HepG2 (cell line): ENCODE data around the gene GNL2. TPM values are rescaled to one million over a fixed set of nuclear protein-coding genes. Genes with fewer than 3 reads are reported as not detected.

Source experiments
- ATAC-seq: fragments of 200-7000 bp; cut with Tn5 transposase; 3 replicates; pipeline ENCODE4 v1.9.1; 2020; ENCODE audit warnings: mild to moderate bottlenecking, moderate library complexity
- BruUV-seq: library from RNA; stranded (reverse); fragments of 400-500 nt; replicated peaks from 2 replicates; lab custom pipeline; 2021; lab: Mats Ljungman, UMichigan
- CTCF ChIA-PET: fragments of 300-600 bp; formaldehyde crosslinking; extraction: SDS; loops from one replicate; lab custom pipeline; 2021; ENCODE audit warnings: low total read pairs, inconsistent platforms, low intra/inter-chr PET ratio; lab: Yijun Ruan, JAX
- POLR2A ChIA-PET: fragments of 350-600 bp; sonication (Branson Sonifier 250); formaldehyde crosslinking; loops from one replicate; lab custom pipeline; 2020; ENCODE audit warnings: antibody characterized with exemption, inconsistent platforms; lab: Yijun Ruan, JAX
- DNase-seq: peaks from one replicate; pipeline ENCODE4 v3.0.0-alpha.2; 2015; ENCODE audit warnings: low spot score
- FAIRE-seq: peaks from 3 replicates; lab custom pipeline; 2011; peaks lifted over from hg19 to GRCh38; lab: Jason Lieb, UNC
- H2AFZ ChIP-seq: one replicate; pipeline ENCODE4 v1.6.1; 2011; ENCODE audit warnings: low read length, inconsistent platforms
- H3K27ac ChIP-seq: fragments of 300-600 bp; 3 replicates; pipeline ENCODE4 v1.8.0; 2011; ENCODE audit warnings: mixed run types, mild to moderate bottlenecking, mixed read lengths, low read length, inconsistent platforms; ENCODE audit not compliant: insufficient read depth; ENCODE audit errors: extremely low read length
- H3K27me3 ChIP-seq, 2 experiments: fragments of 200-600 bp in 1 of 2; 2 replicates in 1 of 2; 3 replicates in 1 of 2; pipeline versions ENCODE4 v1.6.0 to v1.8.0; 2011; ENCODE audit warnings: low read length in 2 of 2, mild to moderate bottlenecking in 2 of 2, moderate library complexity in 2 of 2, inconsistent platforms in 1 of 2; ENCODE audit not compliant: insufficient read depth in 2 of 2, control insufficient read depth in 1 of 2
- H3K36me3 ChIP-seq, 2 experiments: fragments of 200-600 bp in 1 of 2; replicated peaks in 1 of 2; 2 replicates in 1 of 2; 3 replicates in 1 of 2; pipeline versions ENCODE4 v1.5.1 to v1.8.0; 2011; ENCODE audit warnings: low read length in 2 of 2, inconsistent platforms in 1 of 2; ENCODE audit not compliant: insufficient read depth in 2 of 2, control insufficient read depth in 1 of 2
- H3K4me1 ChIP-seq: 2 replicates; pipeline ENCODE4 v1.5.1; 2012; ENCODE audit warnings: low read length, inconsistent platforms; ENCODE audit not compliant: insufficient read depth
- H3K4me2 ChIP-seq: 2 replicates; pipeline ENCODE4 v1.6.0; 2011; ENCODE audit warnings: low read depth, low read length, inconsistent platforms
- H3K4me3 ChIP-seq, 3 experiments: fragments of 200-600 bp in 1 of 3; sonication (generic), shearing (Covaris generic) in 1 of 3; replicated peaks in 1 of 3; 2 replicates each; pipeline ENCODE4 v1.5.1; 2011 to 2016; ENCODE audit warnings: low read length in 3 of 3, inconsistent platforms in 2 of 3, low read depth in 2 of 3, mild to moderate bottlenecking in 2 of 3, control low read depth in 1 of 3, mixed read lengths in 1 of 3; ENCODE audit not compliant: insufficient read depth in 1 of 3
- H3K79me2 ChIP-seq: one replicate; pipeline ENCODE4 v1.6.1; 2011; ENCODE audit warnings: low read length, inconsistent platforms; ENCODE audit not compliant: insufficient read depth
- H3K9ac ChIP-seq: 2 replicates; pipeline ENCODE4 v1.6.0; 2011; ENCODE audit warnings: mild to moderate bottlenecking, low read depth, low read length, inconsistent platforms; ENCODE audit not compliant: insufficient read depth
- H3K9me3 ChIP-seq: 2 replicates; pipeline ENCODE4 v1.5.1; 2012; ENCODE audit warnings: mild to moderate bottlenecking, low read length
- H4K20me1 ChIP-seq: 2 replicates; pipeline ENCODE4 v1.6.0; 2011; ENCODE audit warnings: inconsistent platforms, mild to moderate bottlenecking, low read length, moderate library complexity; ENCODE audit not compliant: insufficient read depth
- ARNTL ChIP-seq: sonication (generic); formaldehyde crosslinking; IDR thresholded peaks from 2 replicates; pipeline ENCODE4 v1.4.0; 2020; ENCODE audit warnings: mild to moderate bottlenecking, missing genetic modification reagents
- ATF1 ChIP-seq: IDR thresholded peaks from 2 replicates; pipeline ENCODE4 v1.6.1; 2016; ENCODE audit warnings: mild to moderate bottlenecking, control low read depth
- DNMT1 ChIP-seq: sonication (generic); formaldehyde crosslinking; IDR thresholded peaks from 2 replicates; pipeline ENCODE4 v1.5.1; 2020; ENCODE audit warnings: mild to moderate bottlenecking, missing genetic modification reagents
- EHMT2 ChIP-seq: fragments of 200-600 bp; sonication (generic); IDR thresholded peaks from 2 replicates; pipeline ENCODE4 v1.7.0; 2017; ENCODE audit warnings: antibody characterized with exemption, low read depth, low read length, borderline replicate concordance
- MAZ ChIP-seq, 2 experiments: sonication (generic) in 1 of 2; formaldehyde crosslinking in 1 of 2; IDR thresholded peaks; 2 replicates each; pipeline versions ENCODE4 v1.5.0 to v1.6.1; 2012 to 2020; ENCODE audit warnings: low read depth in 2 of 2, mild to moderate bottlenecking in 2 of 2, borderline replicate concordance in 1 of 2, improper control_type of control experiment in 1 of 2, low read length in 1 of 2, missing genetic modification reagents in 1 of 2, moderate library complexity in 1 of 2
- NFATC3 ChIP-seq: sonication (generic); formaldehyde crosslinking; IDR thresholded peaks from 2 replicates; pipeline ENCODE4 v1.5.1; 2020; ENCODE audit warnings: mild to moderate bottlenecking, missing genetic modification reagents
- POLR2AphosphoS5 ChIP-seq: IDR thresholded peaks from 2 replicates; pipeline ENCODE4 v1.6.1; 2012; ENCODE audit warnings: low read depth, low read length
- RAD51 ChIP-seq: fragments of 450-650 bp; IDR thresholded peaks from 2 replicates; pipeline ENCODE4 v1.6.1; 2016; ENCODE audit warnings: borderline replicate concordance
- RFX3 ChIP-seq: IDR thresholded peaks from 2 replicates; pipeline ENCODE4 v1.6.1; 2016; ENCODE audit warnings: missing biosample characterization, missing genetic modification reagents
- STAG1 ChIP-seq: sonication (generic); formaldehyde crosslinking; IDR thresholded peaks from 2 replicates; pipeline ENCODE4 v1.4.0; 2020; ENCODE audit warnings: missing genetic modification reagents
- ZFYVE20 ChIP-seq: sonication (generic); formaldehyde crosslinking; IDR thresholded peaks from 2 replicates; pipeline ENCODE4 v1.8.0; 2023; ENCODE audit warnings: low read depth, mild to moderate bottlenecking, moderate library complexity, missing genetic modification reagents, borderline replicate concordance
- ZNF136 ChIP-seq: sonication (generic); formaldehyde crosslinking; IDR thresholded peaks from 2 replicates; pipeline ENCODE4 v1.8.1; 2022; ENCODE audit warnings: low read depth, mild to moderate bottlenecking, moderate library complexity, missing genetic modification reagents
- ZNF225 ChIP-seq: sonication (generic); formaldehyde crosslinking; IDR thresholded peaks from 2 replicates; pipeline ENCODE4 v1.4.0; 2020; ENCODE audit warnings: mild to moderate bottlenecking, missing genetic modification reagents
- ZNF354B ChIP-seq: sonication (generic); formaldehyde crosslinking; IDR thresholded peaks from 2 replicates; pipeline ENCODE4 v1.8.0; 2022; ENCODE audit warnings: mild to moderate bottlenecking, missing genetic modification reagents
- ZNF678 ChIP-seq: sonication (generic); formaldehyde crosslinking; IDR thresholded peaks from 2 replicates; pipeline ENCODE4 v1.4.0; 2020; ENCODE audit warnings: mild to moderate bottlenecking, missing genetic modification reagents
- ZNF816 ChIP-seq: sonication (generic); formaldehyde crosslinking; IDR thresholded peaks from 2 replicates; pipeline ENCODE4 v1.8.0; 2022; ENCODE audit warnings: missing genetic modification reagents, mild to moderate bottlenecking, borderline replicate concordance
- WGBS: methylation state at CpG from one replicate; pipeline ENCODE4 v1.1.6; 2017; ENCODE audit warnings: low lambda C conversion rate; 5-methylcytosine and 5-hydroxymethylcytosine counted together
- in situ Hi-C: cut with HindIII; loops from 2 replicates; pipeline ENCODE4 v1.10.0; 2017; ENCODE audit warnings: low pct_unique_long_range_greater_than_20kb; ENCODE audit not compliant: extremely low pct_ligation_motif_present
- intact Hi-C: fragments of 100-400 bp; cut with micrococcal nuclease; formaldehyde crosslinking; loops from one replicate; pipeline ENCODE4 v1.10.0; 2022; ENCODE audit not compliant: unreplicated experiment
- polyA plus RNA-seq, 8 experiments: library from polyadenylated mRNA; depleted of rRNA in 3 of 8; stranded (reverse) in 7 of 8; unstranded in 1 of 8; fragments of >200 nt; fragmentation: Illumina TruSeq in 4 of 8; extraction: Trizol in 4 of 8; gene quantifications; 2 replicates each; pipeline versions ENCODE4 v1.2.1 to v1.2.3, GENCODE V29; 2011 to 2016; ENCODE audit warnings: low read depth in 4 of 8, missing spikeins in 1 of 8, mixed read lengths in 1 of 8; ENCODE audit not compliant: insufficient read depth in 1 of 8
- total RNA-seq, 5 experiments: library from RNA; depleted of rRNA; stranded (reverse); fragments of >200 nt; fragmentation: Illumina TruSeq; extraction: Trizol; gene quantifications; 2 replicates each; pipeline ENCODE4 v1.2.3, GENCODE V29; 2016; ENCODE audit warnings: low read depth in 1 of 5
- TF ChIP-seq, protein P1 (sequence below): sonication (generic); formaldehyde crosslinking; conservative IDR thresholded peaks from 2 replicates; pipeline ENCODE4 v1.8.0; 2022; ENCODE audit warnings: low read depth, missing genetic modification reagents
- TF ChIP-seq, protein P2 (sequence below): sonication (generic); formaldehyde crosslinking; IDR thresholded peaks from 2 replicates; pipeline ENCODE4 v1.4.0; 2020; ENCODE audit warnings: missing genetic modification reagents
- TF ChIP-seq, protein P3 (sequence below): sonication (generic); formaldehyde crosslinking; conservative IDR thresholded peaks from 2 replicates; pipeline ENCODE4 v1.8.1; 2023; ENCODE audit warnings: missing genetic modification reagents
- TF ChIP-seq, protein P4 (sequence below): sonication (generic); formaldehyde crosslinking; IDR thresholded peaks from 2 replicates; pipeline ENCODE4 v1.5.0; 2020; ENCODE audit warnings: missing genetic modification reagents, mild to moderate bottlenecking, borderline replicate concordance

GNL2 gene
- total and polyA plus RNA-seq, 2 of the 13 experiments (the other 11 are each of a cell fraction or from before 2014, with no cell fraction given) = 32.1 to 72.1 TPM

DNA sequence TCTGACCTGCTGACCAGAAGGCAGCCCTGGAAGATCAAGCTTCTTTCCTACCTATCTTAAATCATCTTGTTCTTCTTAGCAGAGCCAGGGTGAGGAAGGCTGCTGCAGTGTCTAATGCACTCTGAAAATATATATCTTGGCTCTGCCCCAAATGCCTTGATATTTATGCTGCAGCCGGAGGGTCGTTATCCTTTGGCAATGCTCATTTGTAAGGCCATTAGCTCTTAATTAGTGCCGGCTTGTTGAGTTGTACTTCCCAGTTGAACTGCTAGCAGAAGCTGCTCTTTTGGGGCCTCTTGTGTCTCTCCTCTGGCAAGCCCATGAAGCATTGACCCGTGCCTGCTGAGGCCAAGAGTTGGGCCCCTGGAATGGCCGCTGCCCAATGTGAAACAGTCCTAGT, 4.2 kb upstream of the GNL2 start:
- 40% methylated on average over 5 of the region's 5 CpGs for WGBS
- Histone ChIP-seq H3K4me2 (no peak overlapping the region), H3K9me3 (no peaks in the 10 kb centered on the region), H3K9ac (no peak overlapping the region), H4K20me1 (no peaks in the 10 kb centered on the region), H3K27ac (no peak overlapping the region), H3K4me1 (peaks cover 10% of the 10 kb centered on the region), H3K4me3 (no peak overlapping the region), H3K27me3 (peaks cover 4 to 52% of the 10 kb centered on the region in 2 experiments; a peak in 3 of 5 replicates), H3K79me2 (peaks cover 8% of the 10 kb centered on the region), H2AFZ (no peak overlapping the region), H3K36me3 (no peaks in the 10 kb centered on the region)
- ChIA-PET CTCF (no interaction called here), POLR2A (no interaction called here)
- intact Hi-C loops (no loop called here), in situ Hi-C loops (no loop called here)
- no peak for DNase-seq
- TF ChIP-seq RAD51 (no peak), ZNF136 (CRISPR knock-in tag) (no peak), STAG1 (CRISPR knock-in tag) (no peak), DNMT1 (CRISPR knock-in tag) (no peak), ZNF354B (CRISPR knock-in tag) (no peak), EHMT2 (no peak), ZNF816 (CRISPR knock-in tag) (no peak), ATF1 (no peak), ZNF225 (no peak), ZFYVE20 (CRISPR knock-in tag) (no peak), ARNTL (CRISPR knock-in tag) (no peak), NFATC3 (CRISPR knock-in tag) (no peak), POLR2AphosphoS5 (no peak), RFX3 (CRISPR knock-in tag) (no peak), MAZ (IDR thresholded peaks at IDR 0.05; ENCODE audit: borderline replicate concordance, low read depth, low read length) (no peak), MAZ (CRISPR knock-in tag; IDR thresholded peaks at IDR 0.05; ENCODE audit: low read depth) (no peak), ZNF678 (CRISPR knock-in tag) (no peak)
- TF ChIP-seq, protein P1, sequence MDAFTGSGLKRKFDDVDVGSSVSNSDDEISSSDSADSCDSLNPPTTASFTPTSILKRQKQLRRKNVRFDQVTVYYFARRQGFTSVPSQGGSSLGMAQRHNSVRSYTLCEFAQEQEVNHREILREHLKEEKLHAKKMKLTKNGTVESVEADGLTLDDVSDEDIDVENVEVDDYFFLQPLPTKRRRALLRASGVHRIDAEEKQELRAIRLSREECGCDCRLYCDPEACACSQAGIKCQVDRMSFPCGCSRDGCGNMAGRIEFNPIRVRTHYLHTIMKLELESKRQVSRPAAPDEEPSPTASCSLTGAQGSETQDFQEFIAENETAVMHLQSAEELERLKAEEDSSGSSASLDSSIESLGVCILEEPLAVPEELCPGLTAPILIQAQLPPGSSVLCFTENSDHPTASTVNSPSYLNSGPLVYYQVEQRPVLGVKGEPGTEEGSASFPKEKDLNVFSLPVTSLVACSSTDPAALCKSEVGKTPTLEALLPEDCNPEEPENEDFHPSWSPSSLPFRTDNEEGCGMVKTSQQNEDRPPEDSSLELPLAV (CRISPR knock-in tag) = no peak
- TF ChIP-seq, protein P2, sequence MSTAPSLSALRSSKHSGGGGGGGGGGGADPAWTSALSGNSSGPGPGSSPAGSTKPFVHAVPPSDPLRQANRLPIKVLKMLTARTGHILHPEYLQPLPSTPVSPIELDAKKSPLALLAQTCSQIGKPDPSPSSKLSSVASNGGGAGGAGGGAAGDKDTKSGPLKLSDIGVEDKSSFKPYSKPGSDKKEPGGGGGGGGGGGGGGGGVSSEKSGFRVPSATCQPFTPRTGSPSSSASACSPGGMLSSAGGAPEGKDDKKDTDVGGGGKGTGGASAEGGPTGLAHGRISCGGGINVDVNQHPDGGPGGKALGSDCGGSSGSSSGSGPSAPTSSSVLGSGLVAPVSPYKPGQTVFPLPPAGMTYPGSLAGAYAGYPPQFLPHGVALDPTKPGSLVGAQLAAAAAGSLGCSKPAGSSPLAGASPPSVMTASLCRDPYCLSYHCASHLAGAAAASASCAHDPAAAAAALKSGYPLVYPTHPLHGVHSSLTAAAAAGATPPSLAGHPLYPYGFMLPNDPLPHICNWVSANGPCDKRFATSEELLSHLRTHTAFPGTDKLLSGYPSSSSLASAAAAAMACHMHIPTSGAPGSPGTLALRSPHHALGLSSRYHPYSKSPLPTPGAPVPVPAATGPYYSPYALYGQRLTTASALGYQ (CRISPR knock-in tag) = no peak
- TF ChIP-seq, protein P3, sequence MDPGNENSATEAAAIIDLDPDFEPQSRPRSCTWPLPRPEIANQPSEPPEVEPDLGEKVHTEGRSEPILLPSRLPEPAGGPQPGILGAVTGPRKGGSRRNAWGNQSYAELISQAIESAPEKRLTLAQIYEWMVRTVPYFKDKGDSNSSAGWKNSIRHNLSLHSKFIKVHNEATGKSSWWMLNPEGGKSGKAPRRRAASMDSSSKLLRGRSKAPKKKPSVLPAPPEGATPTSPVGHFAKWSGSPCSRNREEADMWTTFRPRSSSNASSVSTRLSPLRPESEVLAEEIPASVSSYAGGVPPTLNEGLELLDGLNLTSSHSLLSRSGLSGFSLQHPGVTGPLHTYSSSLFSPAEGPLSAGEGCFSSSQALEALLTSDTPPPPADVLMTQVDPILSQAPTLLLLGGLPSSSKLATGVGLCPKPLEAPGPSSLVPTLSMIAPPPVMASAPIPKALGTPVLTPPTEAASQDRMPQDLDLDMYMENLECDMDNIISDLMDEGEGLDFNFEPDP (CRISPR knock-in tag) = no peak
- TF ChIP-seq, protein P4, sequence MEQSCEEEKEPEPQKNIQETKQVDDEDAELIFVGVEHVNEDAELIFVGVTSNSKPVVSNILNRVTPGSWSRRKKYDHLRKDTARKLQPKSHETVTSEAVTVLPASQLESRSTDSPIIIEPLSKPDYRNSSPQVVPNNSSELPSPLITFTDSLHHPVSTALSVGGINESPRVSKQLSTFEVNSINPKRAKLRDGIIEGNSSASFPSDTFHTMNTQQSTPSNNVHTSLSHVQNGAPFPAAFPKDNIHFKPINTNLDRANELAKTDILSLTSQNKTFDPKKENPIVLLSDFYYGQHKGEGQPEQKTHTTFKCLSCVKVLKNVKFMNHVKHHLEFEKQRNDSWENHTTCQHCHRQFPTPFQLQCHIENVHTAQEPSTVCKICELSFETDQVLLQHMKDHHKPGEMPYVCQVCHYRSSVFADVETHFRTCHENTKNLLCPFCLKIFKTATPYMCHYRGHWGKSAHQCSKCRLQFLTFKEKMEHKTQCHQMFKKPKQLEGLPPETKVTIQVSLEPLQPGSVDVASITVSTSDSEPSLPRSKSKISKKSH = no peak
- no peak for ATAC-seq
- no peak for FAIRE-seq
- BruUV-seq = no TSS peak
